Liver (tissue), 3 donors: ENCODE results near the gene SVEP1.

Experiments used
- ATF3 ChIP-seq: IDR thresholded peaks from 2 replicates; pipeline ENCODE4 v1.6.1; 2016; ENCODE audit warnings: antibody characterized with exemption
- CTCF ChIP-seq: fragments of 150-350 bp; IDR thresholded peaks from 2 replicates; pipeline ENCODE4 v1.5.1; 2017; ENCODE audit warnings: improper control_type of control experiment, low read depth, low read length; ENCODE audit not compliant: missing input control
- EGR1 ChIP-seq, 2 donors: IDR thresholded peaks; 2 replicates each; pipeline ENCODE4 v1.6.1; 2016 to 2018; ENCODE audit warnings: antibody characterized with exemption in 2 of 2, low read depth in 2 of 2
- FOXA1 ChIP-seq: IDR thresholded peaks from 2 replicates; pipeline ENCODE4 v1.6.1; 2016; ENCODE audit warnings: antibody characterized with exemption
- HNF4G ChIP-seq: IDR thresholded peaks from 2 replicates; pipeline ENCODE4 v1.6.1; 2016; ENCODE audit warnings: antibody characterized with exemption
- MAX ChIP-seq: IDR thresholded peaks from 2 replicates; pipeline ENCODE4 v1.6.1; 2016; ENCODE audit warnings: antibody characterized with exemption
- NR2F2 ChIP-seq: IDR thresholded peaks from 2 replicates; pipeline ENCODE4 v1.6.1; 2016; ENCODE audit warnings: antibody characterized with exemption
- RAD21 ChIP-seq, 2 donors: IDR thresholded peaks; 2 replicates each; pipeline ENCODE4 v1.6.1; 2016; ENCODE audit warnings: antibody characterized with exemption in 2 of 2, mild to moderate bottlenecking in 2 of 2
- REST ChIP-seq: IDR thresholded peaks from 2 replicates; pipeline ENCODE4 v1.6.1; 2016; ENCODE audit warnings: antibody characterized with exemption, mild to moderate bottlenecking
- SP1 ChIP-seq: IDR thresholded peaks from 2 replicates; pipeline ENCODE4 v1.6.1; 2018; ENCODE audit warnings: antibody characterized with exemption, mild to moderate bottlenecking
- YY1 ChIP-seq: IDR thresholded peaks from 2 replicates; pipeline ENCODE4 v1.6.1; 2016; ENCODE audit warnings: antibody characterized with exemption, mild to moderate bottlenecking
- donor health status: healthy.
- donor health status: healthy.

- TF ChIP-seq CTCF = no peak
- TF ChIP-seq REST = no peak
- no peak for TF ChIP-seq MAX
- no peak for TF ChIP-seq YY1
- no peak for TF ChIP-seq HNF4G
- TF ChIP-seq SP1 = no peak
- TF ChIP-seq EGR1 (IDR thresholded peaks at IDR 0.05; ENCODE audit: low read depth in 2 of 2) = no peak
- no peak for TF ChIP-seq RAD21 (IDR thresholded peaks at IDR 0.05)
- no peak for TF ChIP-seq NR2F2
- no peak for TF ChIP-seq ATF3
- TF ChIP-seq FOXA1 = no peak
Observed at GRCh38 chr9:110455860-110456259, 123.7 kb downstream of the SVEP1 start.
